Astrocyte (in vitro differentiated cells and primary cell): ENCODE results near the gene DBP. TPM values are rescaled to one million over a fixed set of nuclear protein-coding genes. Genes with fewer than 3 reads are reported as not detected.

Source experiments
- DNase-seq: peaks from one replicate; pipeline ENCODE4 v3.0.0-alpha.2; 2010; ENCODE audit warnings: low read depth
- FAIRE-seq: peaks from 2 replicates; lab custom pipeline; 2011; peaks lifted over from hg19 to GRCh38; lab: Jason Lieb, UNC
- H2AFZ ChIP-seq: 2 replicates; pipeline ENCODE4 v1.6.0; 2012; ENCODE audit warnings: low read depth, low read length, inconsistent platforms
- H3K27ac ChIP-seq: 2 replicates; pipeline ENCODE4 v1.5.1; 2011; ENCODE audit warnings: low read depth, low read length, inconsistent platforms
- H3K27me3 ChIP-seq: 2 replicates; pipeline ENCODE4 v1.6.0; 2011; ENCODE audit warnings: low read length, inconsistent platforms; ENCODE audit not compliant: insufficient read depth
- H3K36me3 ChIP-seq: 2 replicates; pipeline ENCODE4 v1.5.1; 2011; ENCODE audit warnings: low read length, inconsistent platforms; ENCODE audit not compliant: insufficient read depth
- H3K4me1 ChIP-seq: 2 replicates; pipeline ENCODE4 v1.5.1; 2011; ENCODE audit warnings: low read length, inconsistent platforms; ENCODE audit not compliant: insufficient read depth
- H3K4me2 ChIP-seq: 2 replicates; pipeline ENCODE4 v1.6.0; 2012; ENCODE audit warnings: low read length, inconsistent platforms
- H3K4me3 ChIP-seq: 2 replicates; pipeline ENCODE4 v1.5.1; 2011; ENCODE audit warnings: low read depth, mild to moderate bottlenecking, low read length, inconsistent platforms; ENCODE audit not compliant: insufficient read depth
- H3K79me2 ChIP-seq: 2 replicates; pipeline ENCODE4 v1.6.0; 2012; ENCODE audit warnings: mild to moderate bottlenecking, low read length, inconsistent platforms; ENCODE audit not compliant: insufficient read depth
- H3K9ac ChIP-seq: 2 replicates; pipeline ENCODE4 v1.6.0; 2012; ENCODE audit warnings: mild to moderate bottlenecking, low read length, inconsistent platforms
- H3K9me3 ChIP-seq: 2 replicates; pipeline ENCODE4 v1.5.1; 2012; ENCODE audit warnings: low read depth, mild to moderate bottlenecking, low read length, inconsistent platforms; ENCODE audit not compliant: insufficient read depth
- H4K20me1 ChIP-seq: 2 replicates; pipeline ENCODE4 v1.6.0; 2012; ENCODE audit warnings: low read length, inconsistent platforms; ENCODE audit not compliant: insufficient read depth
- H3K27ac Mint-ChIP-seq: one replicate; pipeline ENCODE4 v1.8.0; 2021; ENCODE audit warnings: mild to moderate bottlenecking, mixed read lengths; ENCODE audit not compliant: unreplicated experiment
- H3K27me3 Mint-ChIP-seq: one replicate; pipeline ENCODE4 v1.8.0; 2021; ENCODE audit warnings: low read depth, mixed read lengths; ENCODE audit not compliant: unreplicated experiment
- H3K36me3 Mint-ChIP-seq: one replicate; pipeline ENCODE4 v1.8.0; 2021; ENCODE audit warnings: low read depth, mixed read lengths; ENCODE audit not compliant: unreplicated experiment
- H3K4me1 Mint-ChIP-seq: one replicate; pipeline ENCODE4 v1.8.0; 2021; ENCODE audit warnings: low read depth, mixed read lengths; ENCODE audit not compliant: unreplicated experiment
- H3K4me3 Mint-ChIP-seq: one replicate; pipeline ENCODE4 v1.8.0; 2021; ENCODE audit warnings: mild to moderate bottlenecking, moderate library complexity, mixed read lengths; ENCODE audit not compliant: unreplicated experiment
- H3K9me3 Mint-ChIP-seq: one replicate; pipeline ENCODE4 v1.8.0; 2021; ENCODE audit warnings: mild to moderate bottlenecking, mixed read lengths; ENCODE audit not compliant: unreplicated experiment
- EZH2 ChIP-seq: IDR thresholded peaks from 2 replicates; pipeline ENCODE4 v1.6.1; 2012; ENCODE audit warnings: mild to moderate bottlenecking, low read length, inconsistent platforms; ENCODE audit not compliant: insufficient read depth
- total RNA-seq: library from RNA; stranded (reverse); gene quantifications from 2 replicates; pipeline ENCODE4 v1.2.1, GENCODE V29; 2021
- TF ChIP-seq, protein P1 (sequence below): IDR thresholded peaks from 2 replicates; pipeline ENCODE4 v1.5.1; 2011; ENCODE audit warnings: low read depth, mild to moderate bottlenecking, inconsistent platforms, low read length, moderate library complexity; ENCODE audit not compliant: insufficient read depth

The DBP gene
- total RNA-seq, 1 donor from 2014 or later, result 1.2 TPM

DNA sequence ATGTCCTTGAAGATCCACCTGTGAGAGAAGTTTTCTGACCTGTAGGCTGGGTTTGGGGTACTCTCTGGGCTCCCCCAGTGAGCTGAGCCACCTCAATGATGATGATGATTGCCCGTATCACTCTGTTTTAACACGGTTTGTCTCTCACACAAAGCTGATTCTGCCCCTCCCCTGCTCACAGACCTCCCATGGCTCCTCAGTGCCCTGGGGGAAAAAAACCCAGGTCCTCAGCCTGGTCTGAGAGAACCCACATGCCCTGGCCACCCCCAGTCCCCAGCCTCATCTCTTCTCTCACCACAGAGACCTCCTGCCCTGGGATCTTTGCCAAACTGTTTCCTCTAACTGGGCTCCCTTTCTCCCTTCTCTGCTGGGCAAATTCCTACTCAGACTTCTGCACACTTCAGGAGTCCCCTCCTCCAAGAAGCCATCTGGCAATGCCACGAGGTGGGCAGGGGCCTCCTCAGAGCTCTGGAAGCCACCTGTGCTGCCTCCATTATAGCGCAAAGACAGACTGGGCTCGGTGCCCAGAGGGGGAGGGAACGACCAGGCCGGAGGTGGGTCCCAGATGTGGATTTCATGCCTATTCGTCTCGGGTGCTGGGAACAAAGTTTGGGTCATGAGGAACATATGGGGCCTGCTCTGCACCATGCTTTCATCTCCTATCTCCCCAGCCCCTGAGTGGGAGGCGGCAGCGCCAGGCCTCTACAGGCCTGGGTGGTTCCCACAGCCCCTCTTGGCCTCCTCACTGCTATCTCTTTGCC, 17.3 kb upstream of the DBP start:
- peaks cover 18% of the 10 kb centered on the region for H3K4me1 ChIP-seq
- H3K9ac ChIP-seq, result no peak overlapping the region
- Mint-ChIP-seq H3K4me3 (no peak overlapping the region), H3K4me1 (peaks cover 6% of the 10 kb centered on the region), H3K9me3 (no peaks in the 10 kb centered on the region), H3K27me3 (peaks cover 3% of the 10 kb centered on the region), H3K36me3 (no peaks in the 10 kb centered on the region), H3K27ac (no peak overlapping the region)
- H3K4me2 ChIP-seq, result no peak overlapping the region
- FAIRE-seq (no peak), DNase-seq (no peak)
- no peaks in the 10 kb centered on the region for H3K9me3 ChIP-seq
- H3K79me2 ChIP-seq, result no peaks in the 10 kb centered on the region
- no peak overlapping the region for H3K4me3 ChIP-seq
- no peak for TF ChIP-seq EZH2
- TF ChIP-seq, protein P1, sequence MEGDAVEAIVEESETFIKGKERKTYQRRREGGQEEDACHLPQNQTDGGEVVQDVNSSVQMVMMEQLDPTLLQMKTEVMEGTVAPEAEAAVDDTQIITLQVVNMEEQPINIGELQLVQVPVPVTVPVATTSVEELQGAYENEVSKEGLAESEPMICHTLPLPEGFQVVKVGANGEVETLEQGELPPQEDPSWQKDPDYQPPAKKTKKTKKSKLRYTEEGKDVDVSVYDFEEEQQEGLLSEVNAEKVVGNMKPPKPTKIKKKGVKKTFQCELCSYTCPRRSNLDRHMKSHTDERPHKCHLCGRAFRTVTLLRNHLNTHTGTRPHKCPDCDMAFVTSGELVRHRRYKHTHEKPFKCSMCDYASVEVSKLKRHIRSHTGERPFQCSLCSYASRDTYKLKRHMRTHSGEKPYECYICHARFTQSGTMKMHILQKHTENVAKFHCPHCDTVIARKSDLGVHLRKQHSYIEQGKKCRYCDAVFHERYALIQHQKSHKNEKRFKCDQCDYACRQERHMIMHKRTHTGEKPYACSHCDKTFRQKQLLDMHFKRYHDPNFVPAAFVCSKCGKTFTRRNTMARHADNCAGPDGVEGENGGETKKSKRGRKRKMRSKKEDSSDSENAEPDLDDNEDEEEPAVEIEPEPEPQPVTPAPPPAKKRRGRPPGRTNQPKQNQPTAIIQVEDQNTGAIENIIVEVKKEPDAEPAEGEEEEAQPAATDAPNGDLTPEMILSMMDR, result no peak
- no peaks in the 10 kb centered on the region for H3K27me3 ChIP-seq
- H4K20me1 ChIP-seq, result no peaks in the 10 kb centered on the region
- no peaks in the 10 kb centered on the region for H3K36me3 ChIP-seq
- peak overlapping the region; percentile 58 for H2AFZ ChIP-seq
- no peak overlapping the region for H3K27ac ChIP-seq

DNA sequence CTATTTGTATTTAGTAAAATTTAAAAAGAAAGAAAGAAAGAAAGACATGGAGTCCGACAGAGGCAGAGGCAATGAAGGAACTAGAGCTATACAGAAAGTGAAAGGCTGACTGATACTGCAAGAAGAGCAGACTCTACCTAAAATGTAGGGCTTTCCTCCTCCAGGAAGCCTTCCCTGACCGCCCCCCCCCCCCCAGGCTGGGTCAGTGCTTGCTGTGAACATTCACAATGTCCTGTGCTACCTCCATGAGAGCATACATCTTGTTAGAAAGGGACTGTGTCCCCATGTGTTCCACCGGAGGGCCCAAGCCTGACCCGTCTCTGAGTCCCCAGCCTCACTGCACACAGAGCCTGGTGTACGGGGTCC, 14.5 kb upstream of the DBP start:
- no peak for TF ChIP-seq EZH2
- TF ChIP-seq, protein P1, result no peak
- no peaks in the 10 kb centered on the region for H3K36me3 Mint-ChIP-seq
- Histone ChIP-seq H3K27me3 (no peaks in the 10 kb centered on the region), H3K36me3 (no peaks in the 10 kb centered on the region), H3K9ac (no peak overlapping the region), H3K27ac (no peak overlapping the region), H4K20me1 (no peaks in the 10 kb centered on the region), H3K4me1 (peaks cover 12% of the 10 kb centered on the region), H3K79me2 (no peaks in the 10 kb centered on the region), H3K4me2 (no peak overlapping the region), H3K9me3 (no peaks in the 10 kb centered on the region), H2AFZ (no peak overlapping the region), H3K4me3 (no peak overlapping the region)
- DNase-seq, result no peak
- peaks cover 1% of the 10 kb centered on the region for H3K4me1 Mint-ChIP-seq
- H3K27me3 Mint-ChIP-seq, result no peaks in the 10 kb centered on the region
- FAIRE-seq, result no peak
- H3K27ac Mint-ChIP-seq, result no peak overlapping the region
- H3K4me3 Mint-ChIP-seq, result no peak overlapping the region
- H3K9me3 Mint-ChIP-seq, result no peaks in the 10 kb centered on the region
